Activated naive CD4-positive, alpha-beta T cell treated with Interleukin-2 at 50 U/mL for 16 hours (primary cell): Measurements from ENCODE around the gene ADI1.
"Not testable (repeated sequence)": the region's sequence is repeated elsewhere in the genome, so short reads cannot be mapped to it uniquely, and the experiment has no call there.

ENCODE experiments used
- DNase-seq: peaks from one replicate; pipeline ENCODE4 v3.0.0-alpha.2; 2020

ADI1 gene

GRCh38 chr2:3492475-3492787, 26.9 kb downstream of the ADI1 start:
- not testable (repeated sequence) for DNase-seq

- DNase-seq: no peak
Measured at GRCh38 chr2:3491716-3492474, 27.4 kb downstream of the ADI1 start.

GRCh38 chr2:3491306-3491705, 28.0 kb downstream of the ADI1 start:
- DNase-seq: no peak

GRCh38 chr2:3490191-3491170, 28.9 kb downstream of the ADI1 start:
- DNase-seq: no peak

GRCh38 chr2:3489764-3490115, 29.6 kb downstream of the ADI1 start:
- DNase-seq: no peak

GRCh38 chr2:3488855-3489763, 30.2 kb downstream of the ADI1 start:
- DNase-seq: no peak

- DNase-seq: no peak
Measured at GRCh38 chr2:3488061-3488531, 31.2 kb downstream of the ADI1 start.

GRCh38 chr2:3487432-3487831, 31.9 kb downstream of the ADI1 start:
- no peak for DNase-seq

- DNase-seq: no peak
Measured at GRCh38 chr2:3487028-3487425, 32.3 kb downstream of the ADI1 start.

GRCh38 chr2:3486047-3487027, 33.0 kb downstream of the ADI1 start:
- DNase-seq: no peak

GRCh38 chr2:3485166-3485565, 34.2 kb downstream of the ADI1 start:
- DNase-seq: no peak

- no peak for DNase-seq
Measured at GRCh38 chr2:3483986-3484960, 35.1 kb downstream of the ADI1 start.

- no peak for DNase-seq
Measured at GRCh38 chr2:3483227-3483985, 35.9 kb downstream of the ADI1 start.

GRCh38 chr2:3482363-3482821, 36.9 kb downstream of the ADI1 start:
- DNase-seq: no peak

GRCh38 chr2:3481736-3482362, 37.5 kb downstream of the ADI1 start:
- DNase-seq: no peak

- DNase-seq: no peak
Measured at GRCh38 chr2:3481011-3481400, 38.3 kb downstream of the ADI1 start.

GRCh38 chr2:3480352-3481010, 38.9 kb downstream of the ADI1 start:
- no peak for DNase-seq
